Measurements from ENCODE around the gene ACHE. TPM values are rescaled to one million over a fixed set of nuclear protein-coding genes. Genes with fewer than 3 reads are reported as not detected.

The ACHE gene
- total RNA-seq, 1 donor from 2014 or later: not detected

- peaks cover 39% of the 10 kb centered on the region for H3K36me3 Mint-ChIP-seq
- no peak overlapping the region for H3K27ac Mint-ChIP-seq
- H3K79me2 ChIP-seq (ENCODE audit: low read depth): peaks cover 24% of the 10 kb centered on the region
- peak overlapping the region; percentile 69 for H3K4me3 ChIP-seq
- no peak for DNase-seq (ENCODE audit: low spot score)
- peaks cover 10% of the 10 kb centered on the region for H3K4me1 ChIP-seq
- H3K9me3 Mint-ChIP-seq: no peaks in the 10 kb centered on the region
- H3K4me1 Mint-ChIP-seq: peaks cover 30% of the 10 kb centered on the region
- no peak overlapping the region for H3K27ac ChIP-seq
- no peaks in the 10 kb centered on the region for H3K27me3 ChIP-seq
- no peak for TF ChIP-seq EZH2 (IDR thresholded peaks at IDR 0.05)
- TF ChIP-seq, protein P1, sequence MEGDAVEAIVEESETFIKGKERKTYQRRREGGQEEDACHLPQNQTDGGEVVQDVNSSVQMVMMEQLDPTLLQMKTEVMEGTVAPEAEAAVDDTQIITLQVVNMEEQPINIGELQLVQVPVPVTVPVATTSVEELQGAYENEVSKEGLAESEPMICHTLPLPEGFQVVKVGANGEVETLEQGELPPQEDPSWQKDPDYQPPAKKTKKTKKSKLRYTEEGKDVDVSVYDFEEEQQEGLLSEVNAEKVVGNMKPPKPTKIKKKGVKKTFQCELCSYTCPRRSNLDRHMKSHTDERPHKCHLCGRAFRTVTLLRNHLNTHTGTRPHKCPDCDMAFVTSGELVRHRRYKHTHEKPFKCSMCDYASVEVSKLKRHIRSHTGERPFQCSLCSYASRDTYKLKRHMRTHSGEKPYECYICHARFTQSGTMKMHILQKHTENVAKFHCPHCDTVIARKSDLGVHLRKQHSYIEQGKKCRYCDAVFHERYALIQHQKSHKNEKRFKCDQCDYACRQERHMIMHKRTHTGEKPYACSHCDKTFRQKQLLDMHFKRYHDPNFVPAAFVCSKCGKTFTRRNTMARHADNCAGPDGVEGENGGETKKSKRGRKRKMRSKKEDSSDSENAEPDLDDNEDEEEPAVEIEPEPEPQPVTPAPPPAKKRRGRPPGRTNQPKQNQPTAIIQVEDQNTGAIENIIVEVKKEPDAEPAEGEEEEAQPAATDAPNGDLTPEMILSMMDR (IDR thresholded peaks at IDR 0.05): no peak
- H4K20me1 ChIP-seq (ENCODE audit: low read depth): peaks cover 52% of the 10 kb centered on the region
- peaks cover under 1% of the 10 kb centered on the region for H3K36me3 ChIP-seq
- peak overlapping the region; percentile 64 for H3K9ac ChIP-seq
- H3K4me2 ChIP-seq: peak overlapping the region; percentile 95
- no peak overlapping the region for H2AFZ ChIP-seq (replicated peaks)
- peaks cover 12% of the 10 kb centered on the region for H3K27me3 Mint-ChIP-seq (ENCODE audit: insufficient read depth, low read depth)
- peak overlapping the region; percentile 80 for H3K4me3 Mint-ChIP-seq
- H3F3A ChIP-seq (ENCODE audit: low read depth): peaks cover 59% of the 10 kb centered on the region
- H3K9me3 ChIP-seq (ENCODE audit: low read depth): no peaks in the 10 kb centered on the region
Measured at GRCh38 chr7:100888291-100888987, 7.2 kb downstream of the ACHE start.

DNA sequence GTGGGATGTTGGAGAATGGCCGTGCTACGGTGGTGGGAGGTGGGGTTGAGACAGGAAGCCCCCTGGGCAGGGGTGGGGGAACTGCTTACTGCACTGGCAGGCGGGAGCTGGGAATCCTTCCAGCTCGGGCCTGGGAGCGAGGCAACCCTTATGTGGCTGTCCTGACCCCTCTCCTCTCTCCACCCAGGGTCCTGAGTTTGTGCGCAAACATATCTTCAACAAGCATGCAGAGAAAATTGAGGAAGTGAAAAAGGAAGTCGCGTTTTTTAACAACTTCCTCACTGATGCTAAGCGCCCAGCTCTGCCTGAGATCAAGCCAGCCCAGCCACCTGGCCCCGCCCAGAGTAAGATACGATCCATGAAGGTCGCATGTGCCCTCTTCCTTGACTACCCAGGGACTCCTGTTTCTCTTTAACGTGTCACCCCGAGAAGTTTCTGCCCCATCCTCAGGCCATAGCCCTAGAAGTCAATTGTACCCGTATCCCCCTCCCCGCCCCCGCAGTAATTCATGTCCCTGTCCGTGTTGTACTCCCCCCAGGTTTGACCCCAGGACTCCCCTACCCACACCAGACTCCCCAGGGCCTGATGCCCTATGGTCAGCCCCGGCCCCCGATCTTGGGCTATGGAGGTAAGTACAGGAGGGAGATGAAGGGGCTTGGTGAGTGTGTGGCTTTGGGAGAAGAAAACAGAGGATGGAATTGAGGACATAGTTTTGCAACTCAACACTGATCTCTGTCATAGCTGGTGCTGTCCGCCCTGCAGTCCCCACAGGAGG is 8.0 kb downstream of the ACHE start:
- Histone ChIP-seq H3K4me2 (peak overlapping the region; percentile 95), H3K4me3 (no peak overlapping the region), H3K36me3 (peaks cover 5% of the 10 kb centered on the region), H3K79me2 (ENCODE audit: low read depth) (peaks cover 32% of the 10 kb centered on the region), H3K9ac (no peak overlapping the region), H3K27me3 (no peaks in the 10 kb centered on the region), H3F3A (ENCODE audit: low read depth) (peaks cover 66% of the 10 kb centered on the region), H3K27ac (no peak overlapping the region), H2AFZ (replicated peaks) (no peak overlapping the region), H4K20me1 (ENCODE audit: low read depth) (peaks cover 59% of the 10 kb centered on the region), H3K4me1 (peaks cover 10% of the 10 kb centered on the region), H3K9me3 (ENCODE audit: low read depth) (no peaks in the 10 kb centered on the region)
- Mint-ChIP-seq H3K9me3 (no peaks in the 10 kb centered on the region), H3K4me1 (peaks cover 30% of the 10 kb centered on the region), H3K36me3 (peaks cover 43% of the 10 kb centered on the region), H3K27me3 (ENCODE audit: insufficient read depth, low read depth) (peaks cover 13% of the 10 kb centered on the region), H3K4me3 (peak overlapping the region; percentile 73), H3K27ac (no peak overlapping the region)
- no peak for TF ChIP-seq EZH2phosphoT487 (IDR thresholded peaks at IDR 0.05)
- no peak for DNase-seq (ENCODE audit: low spot score)

- TF ChIP-seq EZH2phosphoT487 (IDR thresholded peaks at IDR 0.05) (no peak), EZH2 (IDR thresholded peaks at IDR 0.05) (no peak)
- TF ChIP-seq, protein P1 (IDR thresholded peaks at IDR 0.05): no peak
- peaks cover 10% of the 10 kb centered on the region for H3K4me1 ChIP-seq
- H3K4me2 ChIP-seq: no peak overlapping the region
- H3F3A ChIP-seq (ENCODE audit: low read depth): peaks cover 66% of the 10 kb centered on the region
- Mint-ChIP-seq H3K4me1 (peaks cover 27% of the 10 kb centered on the region), H3K36me3 (peaks cover 49% of the 10 kb centered on the region), H3K27me3 (ENCODE audit: insufficient read depth, low read depth) (peaks cover 13% of the 10 kb centered on the region), H3K4me3 (peak overlapping the region; percentile 55), H3K27ac (no peak overlapping the region), H3K9me3 (no peaks in the 10 kb centered on the region)
- no peaks in the 10 kb centered on the region for H3K9me3 ChIP-seq (ENCODE audit: low read depth)
- H2AFZ ChIP-seq (replicated peaks): no peak overlapping the region
- peaks cover 37% of the 10 kb centered on the region for H3K79me2 ChIP-seq (ENCODE audit: low read depth)
- H3K27me3 ChIP-seq: no peaks in the 10 kb centered on the region
- H3K27ac ChIP-seq: no peak overlapping the region
- peaks cover 5% of the 10 kb centered on the region for H3K36me3 ChIP-seq
- no peak overlapping the region for H3K4me3 ChIP-seq
- no peak overlapping the region for H3K9ac ChIP-seq
- H4K20me1 ChIP-seq (ENCODE audit: low read depth): peaks cover 63% of the 10 kb centered on the region
- no peak for DNase-seq (ENCODE audit: low spot score)
Measured at GRCh38 chr7:100886936-100887515, 8.7 kb downstream of the ACHE start.
